HG03565 (cell line): ENCODE results near the gene GNAL.

Experiments used
- ATAC-seq: cut with Tn5 transposase; IDR thresholded peaks from one replicate; pipeline ENCODE4 v1.9.1; 2021; ENCODE audit warnings: mild to moderate bottlenecking, moderate library complexity; ENCODE audit not compliant: unreplicated experiment

Gene GNAL

GRCh38 chr18:11801573-11801972, 112.5 kb downstream of the GNAL start:
- ATAC-seq, result no peak

- no peak for ATAC-seq
These were observed 113.1 kb downstream of the GNAL start for GRCh38 chr18:11802158-11802557.

GRCh38 chr18:11802586-11802985, 113.5 kb downstream of the GNAL start:
- no peak for ATAC-seq

GRCh38 chr18:11807233-11807632, 118.2 kb downstream of the GNAL start:
- no peak for ATAC-seq

DNA sequence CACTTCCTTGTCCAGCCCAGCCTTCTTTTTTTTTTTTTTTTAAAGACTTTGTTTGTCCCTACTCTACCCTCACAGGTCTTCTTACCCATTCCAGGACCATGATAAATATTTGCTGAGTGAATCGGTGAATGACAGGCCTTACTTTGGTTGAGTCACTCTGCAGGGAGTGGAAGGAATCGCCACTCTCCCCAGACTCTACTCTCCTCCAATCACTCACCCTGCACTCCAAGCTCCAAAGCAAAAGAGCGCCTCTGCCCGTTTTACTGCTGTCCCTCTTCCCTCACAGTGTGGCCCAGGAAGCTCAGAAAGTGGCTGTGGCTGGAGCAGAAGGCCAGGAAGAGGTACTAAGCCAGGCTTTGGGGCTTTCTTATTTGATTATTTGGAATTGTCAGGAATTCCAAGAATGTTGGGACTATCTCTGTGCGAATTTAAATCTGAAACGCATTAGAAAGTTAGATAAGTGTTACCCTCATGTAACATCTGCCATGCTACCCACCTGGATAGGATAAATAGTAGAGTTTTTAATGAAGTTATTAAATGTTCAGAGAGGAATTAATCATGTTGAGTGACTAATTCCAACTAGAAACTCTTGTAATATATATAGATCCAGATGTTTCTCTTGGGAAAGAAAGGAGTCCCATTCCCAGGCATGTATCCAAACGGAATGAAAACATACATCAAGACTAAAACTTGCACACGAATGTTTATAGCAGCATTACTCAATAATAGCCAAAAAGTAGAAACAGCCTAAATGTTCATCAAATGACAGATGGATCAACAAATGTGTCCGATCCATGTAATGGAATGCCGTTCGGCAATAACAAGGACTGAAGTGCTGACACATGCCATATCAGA, 119.2 kb downstream of the GNAL start:
- no peak for ATAC-seq

DNA sequence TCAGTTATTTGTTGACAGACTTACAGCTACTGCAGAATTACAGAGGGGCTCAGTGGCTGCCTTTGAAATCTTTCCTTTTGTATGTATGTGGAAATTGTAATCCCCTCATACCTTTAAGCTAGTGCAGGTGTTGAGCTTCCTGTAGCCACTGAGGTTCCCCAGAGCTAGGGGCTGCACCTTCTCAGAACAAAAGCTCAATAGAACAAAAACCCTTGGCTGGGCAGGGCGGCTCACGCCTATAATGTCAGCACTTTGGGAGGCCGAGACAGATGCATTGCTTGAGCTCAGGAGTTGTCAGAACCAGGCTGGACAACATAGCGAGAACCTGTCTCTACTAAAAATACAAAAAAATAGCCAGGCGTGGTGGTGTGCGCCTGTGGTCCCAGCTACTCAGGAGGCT, 120.8 kb downstream of the GNAL start:
- no peak for ATAC-seq

GRCh38 chr18:11810379-11810778, 121.3 kb downstream of the GNAL start:
- ATAC-seq, result no peak

DNA sequence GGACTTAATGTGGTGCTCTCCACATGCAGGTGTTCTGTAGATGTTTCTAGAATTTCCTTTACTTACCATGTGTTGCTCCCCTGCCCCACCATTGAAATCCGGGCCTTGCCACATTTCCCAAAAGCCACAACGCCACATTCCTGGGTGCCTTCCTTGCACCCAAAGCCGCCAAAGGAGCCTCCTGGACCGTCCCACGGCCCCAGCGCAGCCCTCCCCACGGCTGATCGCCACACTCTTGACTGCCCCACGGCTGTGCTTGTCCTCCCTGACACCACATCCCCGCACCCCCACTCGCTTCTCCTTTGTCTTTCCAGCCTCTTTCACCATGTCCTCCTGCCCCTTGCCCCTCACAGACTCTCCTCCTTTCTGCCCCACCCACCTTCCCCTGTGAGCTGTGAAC, 121.9 kb downstream of the GNAL start:
- no peak for ATAC-seq

DNA sequence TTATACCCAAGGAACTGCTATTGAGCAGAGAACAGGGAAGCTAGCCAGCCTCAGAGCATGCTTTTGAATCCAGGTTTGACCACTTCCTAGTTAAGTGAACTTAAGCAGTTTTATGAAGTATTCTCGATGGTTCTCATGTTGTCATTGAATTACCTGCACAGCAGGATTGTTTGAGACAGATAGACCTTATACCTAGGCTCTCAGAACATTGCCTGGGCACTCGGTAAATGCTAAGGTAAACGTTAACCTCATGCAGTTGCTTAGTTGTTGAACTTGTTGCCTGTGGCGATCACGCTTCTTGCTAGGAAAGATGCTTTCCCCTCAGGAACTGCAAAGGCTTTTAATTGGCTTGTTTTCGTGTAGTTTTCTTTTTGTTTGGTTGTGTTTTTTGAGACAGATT, 128.2 kb downstream of the GNAL start:
- no peak for ATAC-seq

- no peak for ATAC-seq
These were observed 129.6 kb downstream of the GNAL start for GRCh38 chr18:11818486-11819203.

GRCh38 chr18:11819938-11820337, 130.9 kb downstream of the GNAL start:
- no peak for ATAC-seq

GRCh38 chr18:11820697-11821096, 131.6 kb downstream of the GNAL start:
- ATAC-seq, result no peak

GRCh38 chr18:11821208-11821607, 132.1 kb downstream of the GNAL start:
- no peak for ATAC-seq

- no peak for ATAC-seq
These were observed 132.7 kb downstream of the GNAL start for GRCh38 chr18:11821643-11822237.

- ATAC-seq, result no peak
These were observed 134.5 kb downstream of the GNAL start for GRCh38 chr18:11823545-11823944.

DNA sequence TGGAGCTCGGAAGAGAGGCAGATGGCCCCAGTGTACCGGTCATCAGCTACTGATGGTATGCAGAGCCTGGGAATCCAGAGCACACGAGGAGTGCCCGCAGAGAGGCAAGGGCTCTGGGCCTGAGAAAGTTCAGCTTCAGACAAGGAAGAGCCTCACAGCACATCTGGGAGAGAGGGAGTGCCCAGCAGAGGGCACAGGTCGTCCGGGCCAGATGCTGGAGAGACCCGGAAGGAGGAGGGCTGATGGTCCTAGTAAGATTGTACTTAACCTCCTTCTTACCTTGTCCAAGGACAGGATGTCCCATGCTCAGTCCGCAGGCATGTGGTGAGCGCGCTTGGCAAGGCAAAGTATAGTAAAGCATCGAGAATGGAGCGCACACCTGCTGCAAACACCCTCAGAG, 137.8 kb downstream of the GNAL start:
- no peak for ATAC-seq

- ATAC-seq, result no peak
These were observed 139.8 kb downstream of the GNAL start for GRCh38 chr18:11828786-11829432.

DNA sequence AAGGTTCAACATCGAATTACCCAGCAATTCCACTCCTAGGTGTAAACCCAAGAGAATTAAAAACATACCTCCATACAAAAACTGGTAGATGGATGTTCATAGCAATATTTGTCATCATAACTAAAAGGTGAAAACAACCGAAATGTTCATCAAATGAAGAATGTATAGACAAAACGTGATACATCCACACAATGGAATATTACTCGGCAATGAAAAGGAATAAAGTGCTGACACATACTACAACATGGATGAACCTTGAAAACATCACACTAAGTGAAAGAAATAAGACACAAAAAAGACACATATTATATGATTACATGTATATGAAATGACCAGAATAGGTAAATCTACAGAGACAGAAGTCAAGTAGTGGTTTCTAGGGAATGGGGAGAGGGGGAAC, 141.5 kb downstream of the GNAL start:
- ATAC-seq, result no peak

DNA sequence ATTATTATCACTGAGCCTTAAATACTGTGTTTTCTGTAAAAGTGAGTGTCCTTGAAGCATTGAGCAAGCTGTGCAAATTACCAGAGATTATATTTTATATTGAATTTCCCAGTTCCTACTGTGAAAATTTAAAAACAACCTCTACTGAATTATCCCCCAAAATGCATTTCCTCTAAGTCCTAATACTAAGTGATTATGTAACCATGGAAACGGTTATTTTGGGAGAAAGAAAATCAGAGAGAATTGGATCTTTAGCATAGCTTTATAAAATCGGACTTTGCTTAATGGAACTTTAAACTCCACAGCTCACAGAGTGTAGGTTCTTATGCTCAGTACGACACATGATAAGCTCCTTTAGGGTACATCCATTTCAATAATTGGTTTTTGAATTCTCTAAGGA, 142.9 kb downstream of the GNAL start:
- ATAC-seq, result no peak

DNA sequence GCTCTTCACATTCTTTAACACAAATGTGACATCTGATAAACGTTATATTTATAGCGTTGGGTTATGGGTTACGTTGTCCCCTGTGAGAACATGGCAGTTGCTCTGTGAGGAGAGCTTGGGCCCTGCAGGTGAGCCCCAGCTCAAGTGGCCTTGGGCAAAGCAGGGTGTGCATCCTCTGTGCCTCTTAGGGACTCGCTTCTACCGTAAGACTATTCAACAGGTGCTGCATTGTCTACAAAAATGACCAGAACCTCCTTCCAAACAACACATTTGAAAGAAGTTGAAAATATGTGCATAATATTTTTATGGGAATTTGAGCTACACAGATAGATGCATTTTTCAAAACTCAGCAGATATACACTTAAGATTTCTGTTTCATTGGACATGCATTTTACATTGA, 145.7 kb downstream of the GNAL start:
- ATAC-seq, result no peak

GRCh38 chr18:11839556-11839955, 150.5 kb downstream of the GNAL start:
- ATAC-seq, result no peak
